K562 (cell line): ENCODE data around the gene C1orf216. TPM values are rescaled to one million over a fixed set of nuclear protein-coding genes. Genes with fewer than 3 reads are reported as not detected.

Source experiments
- ATAC-seq: fragments of 200-7000 bp; cut with Tn5 transposase; 3 replicates; pipeline ENCODE4 v1.9.1; 2020; ENCODE audit warnings: moderate library complexity
- BruUV-seq: library from RNA; stranded (reverse); fragments of 400-500 nt; replicated peaks from 2 replicates; lab custom pipeline; 2021; lab: Mats Ljungman, UMichigan
- CTCF ChIA-PET: fragments of 300-600 bp; formaldehyde crosslinking; extraction: SDS; loops from one replicate; lab custom pipeline; 2021; ENCODE audit warnings: low intra/inter-chr PET ratio; lab: Yijun Ruan, JAX
- POLR2A ChIA-PET: fragments of 300-600, 350-650 bp; sonication (Branson Sonifier 250); formaldehyde crosslinking; extraction: SDS; loops from one replicate; lab custom pipeline; 2021; ENCODE audit warnings: antibody characterized with exemption, inconsistent platforms; lab: Yijun Ruan, JAX
- DNase-seq, 4 experiments: peaks; one replicate each; pipeline versions ENCODE4 v3.0.0 to v3.0.0-alpha.2; 2011 to 2018; ENCODE audit warnings: low spot score in 3 of 4, mixed read lengths in 3 of 4; ENCODE audit errors: extremely low read depth in 1 of 4
- FAIRE-seq: peaks from 2 replicates; lab custom pipeline; 2011; peaks lifted over from hg19 to GRCh38; lab: Jason Lieb, UNC
- H2AFZ ChIP-seq: 2 replicates; pipeline ENCODE4 v1.6.0; 2011; ENCODE audit warnings: low read depth, low read length, control low read depth, inconsistent platforms
- H3K27ac ChIP-seq: fragments of 200-600 bp; 3 replicates; pipeline ENCODE4 v1.8.0; 2011; ENCODE audit warnings: low read depth, mild to moderate bottlenecking, control low read depth, inconsistent platforms, low read length, moderate library complexity, mixed read lengths; ENCODE audit errors: extremely low read depth
- H3K27me3 ChIP-seq, 2 experiments: fragments of 300-600 bp in 1 of 2; 2 replicates in 1 of 2; 3 replicates in 1 of 2; pipeline versions ENCODE4 v1.6.0 to v1.8.0; 2011; ENCODE audit warnings: inconsistent platforms in 2 of 2, low read length in 2 of 2, mild to moderate bottlenecking in 1 of 2, mixed read lengths in 1 of 2, moderate library complexity in 1 of 2; ENCODE audit not compliant: control insufficient read depth in 2 of 2, insufficient read depth in 2 of 2
- H3K36me3 ChIP-seq: fragments of 300-600 bp; 3 replicates; pipeline ENCODE4 v1.8.0; 2011; ENCODE audit warnings: mild to moderate bottlenecking, low read length, inconsistent platforms; ENCODE audit not compliant: control insufficient read depth, insufficient read depth
- H3K4me1 ChIP-seq, 2 experiments: fragments of 200-600 bp in 1 of 2; replicated peaks in 1 of 2; 2 replicates in 1 of 2; 3 replicates in 1 of 2; pipeline versions ENCODE4 v1.5.1 to v1.8.0; 2011; ENCODE audit warnings: inconsistent platforms in 2 of 2, low read length in 2 of 2, mild to moderate bottlenecking in 1 of 2, mixed read lengths in 1 of 2, moderate library complexity in 1 of 2; ENCODE audit not compliant: control insufficient read depth in 2 of 2, insufficient read depth in 2 of 2
- H3K4me2 ChIP-seq: 2 replicates; pipeline ENCODE4 v1.6.1; 2011; ENCODE audit warnings: low read length, control low read depth, inconsistent platforms, mixed read lengths; ENCODE audit not compliant: insufficient read depth
- H3K4me3 ChIP-seq: fragments of 200-600 bp; sonication (generic), shearing (Covaris generic); 2 replicates; pipeline ENCODE4 v1.5.1; 2016; ENCODE audit warnings: control low read depth, inconsistent platforms
- H3K79me2 ChIP-seq: fragments of 200-600 bp; 3 replicates; pipeline ENCODE4 v1.8.0; 2011; ENCODE audit warnings: low read length, inconsistent platforms; ENCODE audit not compliant: control insufficient read depth, insufficient read depth
- H3K9ac ChIP-seq, 2 experiments: 2 replicates each; pipeline versions ENCODE4 v1.6.0 to v1.6.1; 2011; ENCODE audit warnings: low read depth in 2 of 2, low read length in 2 of 2, control low read depth in 1 of 2, inconsistent platforms in 1 of 2, mild to moderate bottlenecking in 1 of 2, mixed read lengths in 1 of 2; ENCODE audit not compliant: insufficient read depth in 1 of 2
- H3K9me1 ChIP-seq: one replicate; pipeline ENCODE4 v1.6.0; 2011; ENCODE audit warnings: inconsistent platforms, mild to moderate bottlenecking, low read length, moderate library complexity; ENCODE audit not compliant: control insufficient read depth, insufficient read depth
- H3K9me3 ChIP-seq: replicated peaks from 2 replicates; pipeline ENCODE4 v1.5.1; 2011; ENCODE audit warnings: low read depth, low read length, inconsistent platforms; ENCODE audit not compliant: control insufficient read depth, insufficient read depth
- H4K20me1 ChIP-seq: replicated peaks from 2 replicates; pipeline ENCODE4 v1.6.1; 2011; ENCODE audit warnings: low read length, inconsistent platforms, mixed read lengths; ENCODE audit not compliant: control insufficient read depth, insufficient read depth
- CTCF ChIP-seq, 3 experiments: IDR thresholded peaks in 2 of 3; conservative IDR thresholded peaks in 1 of 3; 2 replicates each; pipeline ENCODE4 v1.5.1; 2011 to 2012; ENCODE audit warnings: low read length in 3 of 3, mild to moderate bottlenecking in 3 of 3, control low read depth in 2 of 3, improper control_type of control experiment in 1 of 3, inconsistent platforms in 1 of 3, low read depth in 1 of 3, mixed read lengths in 1 of 3, moderate library complexity in 1 of 3; ENCODE audit not compliant: insufficient read depth in 2 of 3
- GTF3C2 ChIP-seq: IDR thresholded peaks from 3 replicates; pipeline ENCODE4 v1.6.1; 2011; ENCODE audit warnings: borderline replicate concordance, mild to moderate bottlenecking, moderate library complexity; ENCODE audit not compliant: insufficient read length; ENCODE audit errors: extremely low read depth
- ZBTB5 ChIP-seq: fragments of 450-650 bp; IDR thresholded peaks from 2 replicates; pipeline ENCODE4 v1.6.1; 2017; ENCODE audit warnings: antibody characterized with exemption
- WGBS: fragments of 100-300 bp; shearing (Covaris generic); methylation state at CpG from one replicate; pipeline ENCODE4 v1.1.6; 2016; ENCODE audit warnings: low coverage, mixed read lengths; ENCODE audit not compliant: insufficient coverage; ENCODE audit errors: missing lambda C conversion rate; 5-methylcytosine and 5-hydroxymethylcytosine counted together
- in situ Hi-C: fragments of 300-500 bp; cut with MboI; formaldehyde crosslinking; loops from 4 replicates; pipeline ENCODE4 v1.15.0; 2018; ENCODE audit warnings: inconsistent platforms, mixed read lengths
- intact Hi-C: fragments of 100-400 bp; cut with micrococcal nuclease; formaldehyde crosslinking; loops from 2 replicates; pipeline ENCODE4 v1.14.2; 2022
- polyA plus RNA-seq, 8 experiments: library from polyadenylated mRNA; depleted of rRNA in 4 of 8; stranded (reverse) in 5 of 8; unstranded in 3 of 8; fragments of >200 nt; fragmentation: Nextera tagmentation in 2 of 8; fragmentation: Illumina TruSeq in 1 of 8; extraction: Ambion mirVana in 2 of 8; extraction: Trizol in 1 of 8; gene quantifications; 2 replicates each; pipeline versions ENCODE4 v1.2.1 to v1.2.3, GENCODE V29; 2011 to 2014; ENCODE audit warnings: inconsistent platforms in 1 of 8, missing spikeins in 1 of 8
- total RNA-seq, 7 experiments: library from RNA; depleted of rRNA in 6 of 7; stranded (reverse); fragments of >200 nt in 6 of 7; fragmentation: Illumina TruSeq in 2 of 7; extraction: Trizol in 2 of 7; gene quantifications; 2 replicates each; pipeline versions ENCODE4 v1.2.1 to v1.2.3, GENCODE V29; 2011 to 2021; ENCODE audit warnings: low replicate concordance in 1 of 7

Gene C1orf216
- total and polyA plus RNA-seq, 9 of the 15 experiments (the other 6 are each of a cell fraction or from before 2014, with no cell fraction given), result 3.4 to 25.1 (median 15.0) TPM

- intact Hi-C loops, result no loop called here
- H3K4me3 ChIP-seq, result no peak overlapping the region
- FAIRE-seq (no peak), ATAC-seq (no peak), DNase-seq (peak in 1 of 4 experiments; percentile 25)
- H3K36me3 ChIP-seq, result no peaks in the 10 kb centered on the region
- TF ChIP-seq CTCF (IDR thresholded peaks at IDR 0.05 in 2 of 3, conservative IDR thresholded peaks at IDR 0.05 in 1 of 3; ENCODE audit: insufficient read depth in 2 of 3, low read depth in 1 of 3, low read length in 3 of 3), result 0 out of 6 replicates have a peak, but pooled peaks of 1 of the 3 experiments have one; percentile 10
- TF ChIP-seq GTF3C2, result no peak
- no peak for TF ChIP-seq ZBTB5
- H4K20me1 ChIP-seq, result 0 out of 2 replicates have a peak, but pooled peaks cover 3% of the 10 kb centered on the region
- BruUV-seq, result no TSS peak
- peaks cover 59 to 67% of the 10 kb centered on the region in 2 experiments for H3K27me3 ChIP-seq
- no peak overlapping the region for H3K9ac ChIP-seq
- H3K9me1 ChIP-seq, result no peaks in the 10 kb centered on the region
- no peak overlapping the region for H3K27ac ChIP-seq
- ChIA-PET POLR2A (interaction anchor here (0.6 to 1.5 kb wide), 3 partner anchors 10 to 84 kb away, joined by 3 to 4 read pairs (median 4); no protein-coding TSS in a partner anchor), CTCF (no interaction called here)
- peaks cover 0 to 6% of the 10 kb centered on the region in 2 experiments; a peak in 3 of 5 replicates for H3K4me1 ChIP-seq
- H3K9me3 ChIP-seq, result no peaks in the 10 kb centered on the region
- in situ Hi-C loops, result no loop called here
- no peak overlapping the region for H2AFZ ChIP-seq
- H3K4me2 ChIP-seq, result no peak overlapping the region
- WGBS, result 3% methylated on average over 7 of the region's 7 CpGs
- H3K79me2 ChIP-seq, result no peaks in the 10 kb centered on the region
Observed at GRCh38 chr1:35702508-35702907, 16.2 kb downstream of the C1orf216 start.
